SH-SY5Y (cell line): Measurements from ENCODE around the gene MIF.

Experiments used
- GATA2 ChIP-seq: IDR thresholded peaks from 2 replicates; pipeline ENCODE4 v1.6.1; 2011; ENCODE audit warnings: mild to moderate bottlenecking, low read depth, low read length
- GATA3 ChIP-seq: IDR thresholded peaks from 2 replicates; pipeline ENCODE4 v1.6.1; 2011; ENCODE audit warnings: low read depth, mild to moderate bottlenecking, low read length, moderate library complexity

DNA sequence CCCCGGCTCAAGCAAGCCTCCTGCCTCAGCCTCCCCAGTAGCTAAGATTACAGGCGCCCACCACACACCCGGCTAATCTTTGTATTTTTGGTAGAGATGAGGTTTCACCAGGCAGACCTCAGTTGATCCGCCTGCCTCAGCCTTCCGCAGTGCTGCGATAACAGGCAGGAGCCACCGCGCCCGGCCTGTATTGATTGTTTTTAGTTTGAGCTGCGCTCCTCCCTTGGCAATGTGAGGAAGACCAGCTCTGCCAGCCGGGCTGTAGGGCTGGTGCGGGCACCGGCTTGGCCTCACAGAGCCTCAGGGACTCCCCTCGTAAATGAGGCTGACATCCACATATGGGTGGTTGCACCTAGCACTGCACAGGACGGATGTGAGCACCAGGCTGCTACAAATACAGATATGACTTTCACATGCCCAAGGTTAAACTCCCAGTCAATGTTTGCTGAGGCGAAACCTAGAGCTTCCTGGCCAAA, 44.0 kb upstream of the MIF start:
- TF ChIP-seq GATA3 = no peak
- no peak for TF ChIP-seq GATA2
